ENCODE data around the gene MGAT3. TPM values are rescaled to one million over a fixed set of nuclear protein-coding genes. Genes with fewer than 3 reads are reported as not detected.
A peak's percentile ranks its signal among the peaks of the same experiment; 100 is the strongest.

MGAT3 gene
- total and polyA plus RNA-seq, 2 of the 13 experiments (the other 11 are each of a cell fraction or from before 2014, with no cell fraction given): 0.11 to 0.15 TPM

- TF ChIP-seq ZHX2 (IDR thresholded peaks at IDR 0.05; ENCODE audit: low read depth) (peak; percentile 61; the same call in 1 of the 2 replicates), ZHX2 (CRISPR knock-in tag; IDR thresholded peaks at IDR 0.05; ENCODE audit: borderline replicate concordance) (no peak), RBAK (CRISPR knock-in tag; IDR thresholded peaks at IDR 0.05) (0 out of 2 replicates have a peak, but pooled peaks have one; percentile 48), ATF4 (CRISPR knock-in tag; IDR thresholded peaks at IDR 0.05) (peak in 1 of 2 experiments; percentile 67; a peak in 1 of 4 replicates), ZNF773 (CRISPR knock-in tag; IDR thresholded peaks at IDR 0.05; ENCODE audit: borderline replicate concordance) (peak; percentile 68; the same call in 1 of the 2 replicates), ZSCAN29 (CRISPR knock-in tag; conservative IDR thresholded peaks at IDR 0.05) (no peak), ESRRA (CRISPR knock-in tag; IDR thresholded peaks at IDR 0.05; ENCODE audit: low read depth) (peak; percentile 47; the same call in 1 of the 2 replicates), FOXJ3 (CRISPR knock-in tag; IDR thresholded peaks at IDR 0.05; ENCODE audit: borderline replicate concordance) (peak; percentile 51; the same call in 1 of the 2 replicates), KDM1A (CRISPR knock-in tag; IDR thresholded peaks at IDR 0.05) (0 out of 2 replicates have a peak, but pooled peaks have one; percentile 52), FOXP4 (CRISPR knock-in tag; IDR thresholded peaks at IDR 0.05) (peak; percentile 75), ATF2 (CRISPR knock-in tag; IDR thresholded peaks at IDR 0.05) (peak; percentile 81), ZNF510 (CRISPR knock-in tag; IDR thresholded peaks at IDR 0.05; ENCODE audit: low read depth) (0 out of 2 replicates have a peak, but pooled peaks have one; percentile 30), ZNF605 (CRISPR knock-in tag; IDR thresholded peaks at IDR 0.05) (no peak), MTF2 (CRISPR knock-in tag; IDR thresholded peaks at IDR 0.05; ENCODE audit: borderline replicate concordance) (no peak), GMEB1 (CRISPR knock-in tag; IDR thresholded peaks at IDR 0.05; ENCODE audit: borderline replicate concordance) (peak; percentile 45; the same call in 1 of the 2 replicates)
These were observed 72.1 kb downstream of the MGAT3 start (continued) for GRCh38 chr22:39528681-39529486.
